Transverse colon (tissue), 3 donors: Measurements from ENCODE around the gene MSI1.

Source experiments
- POLR2A ChIP-seq: fragments of 450-650 bp; IDR thresholded peaks from one replicate; pipeline ENCODE4 v1.6.1; 2016; ENCODE audit warnings: antibody characterized with exemption, mild to moderate bottlenecking, moderate library complexity
- TF ChIP-seq, protein P1 (sequence below), 5 experiments: fragments of 200-600 bp in 3 of 5; fragments of 450-650 bp in 2 of 5; sonication (generic) in 3 of 5; IDR thresholded peaks; 1 replicate in 2 of 5; 2 replicates in 3 of 5; pipeline ENCODE4 v1.5.1; 2016 to 2017; ENCODE audit warnings: antibody characterized with exemption in 5 of 5, inconsistent platforms in 3 of 5, mild to moderate bottlenecking in 2 of 5, moderate library complexity in 1 of 5

DNA sequence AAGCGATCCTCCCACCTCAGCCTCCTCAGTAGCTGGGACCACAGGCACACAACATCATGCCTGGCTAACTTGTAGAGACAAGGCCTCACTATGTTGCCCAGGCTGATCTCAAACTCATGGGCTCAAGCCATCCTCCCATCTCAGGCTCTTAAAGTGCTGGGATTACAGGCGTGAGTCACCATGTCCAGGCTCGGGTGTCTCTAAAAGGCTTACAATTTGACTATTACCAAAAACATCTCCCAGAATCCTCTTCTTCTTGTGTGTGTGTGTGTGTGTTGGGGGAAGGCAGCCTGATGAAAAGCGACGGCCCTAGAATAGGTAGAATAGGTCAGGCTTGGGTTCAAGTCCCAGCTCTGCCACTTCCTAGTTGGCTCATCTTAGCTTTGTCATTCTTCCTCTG lies 16.8 kb downstream of the MSI1 start:
- TF ChIP-seq, protein P1, sequence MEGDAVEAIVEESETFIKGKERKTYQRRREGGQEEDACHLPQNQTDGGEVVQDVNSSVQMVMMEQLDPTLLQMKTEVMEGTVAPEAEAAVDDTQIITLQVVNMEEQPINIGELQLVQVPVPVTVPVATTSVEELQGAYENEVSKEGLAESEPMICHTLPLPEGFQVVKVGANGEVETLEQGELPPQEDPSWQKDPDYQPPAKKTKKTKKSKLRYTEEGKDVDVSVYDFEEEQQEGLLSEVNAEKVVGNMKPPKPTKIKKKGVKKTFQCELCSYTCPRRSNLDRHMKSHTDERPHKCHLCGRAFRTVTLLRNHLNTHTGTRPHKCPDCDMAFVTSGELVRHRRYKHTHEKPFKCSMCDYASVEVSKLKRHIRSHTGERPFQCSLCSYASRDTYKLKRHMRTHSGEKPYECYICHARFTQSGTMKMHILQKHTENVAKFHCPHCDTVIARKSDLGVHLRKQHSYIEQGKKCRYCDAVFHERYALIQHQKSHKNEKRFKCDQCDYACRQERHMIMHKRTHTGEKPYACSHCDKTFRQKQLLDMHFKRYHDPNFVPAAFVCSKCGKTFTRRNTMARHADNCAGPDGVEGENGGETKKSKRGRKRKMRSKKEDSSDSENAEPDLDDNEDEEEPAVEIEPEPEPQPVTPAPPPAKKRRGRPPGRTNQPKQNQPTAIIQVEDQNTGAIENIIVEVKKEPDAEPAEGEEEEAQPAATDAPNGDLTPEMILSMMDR (IDR thresholded peaks at IDR 0.05), result no peak
- no peak for TF ChIP-seq POLR2A
